ENCODE data around the gene SOCS4.
A peak's percentile ranks its signal among the peaks of the same experiment; 100 is the strongest.
"Not testable (repeated sequence)": the region's sequence is repeated elsewhere in the genome, so short reads cannot be mapped to it uniquely, and the experiment has no call there.

The SOCS4 gene

DNA sequence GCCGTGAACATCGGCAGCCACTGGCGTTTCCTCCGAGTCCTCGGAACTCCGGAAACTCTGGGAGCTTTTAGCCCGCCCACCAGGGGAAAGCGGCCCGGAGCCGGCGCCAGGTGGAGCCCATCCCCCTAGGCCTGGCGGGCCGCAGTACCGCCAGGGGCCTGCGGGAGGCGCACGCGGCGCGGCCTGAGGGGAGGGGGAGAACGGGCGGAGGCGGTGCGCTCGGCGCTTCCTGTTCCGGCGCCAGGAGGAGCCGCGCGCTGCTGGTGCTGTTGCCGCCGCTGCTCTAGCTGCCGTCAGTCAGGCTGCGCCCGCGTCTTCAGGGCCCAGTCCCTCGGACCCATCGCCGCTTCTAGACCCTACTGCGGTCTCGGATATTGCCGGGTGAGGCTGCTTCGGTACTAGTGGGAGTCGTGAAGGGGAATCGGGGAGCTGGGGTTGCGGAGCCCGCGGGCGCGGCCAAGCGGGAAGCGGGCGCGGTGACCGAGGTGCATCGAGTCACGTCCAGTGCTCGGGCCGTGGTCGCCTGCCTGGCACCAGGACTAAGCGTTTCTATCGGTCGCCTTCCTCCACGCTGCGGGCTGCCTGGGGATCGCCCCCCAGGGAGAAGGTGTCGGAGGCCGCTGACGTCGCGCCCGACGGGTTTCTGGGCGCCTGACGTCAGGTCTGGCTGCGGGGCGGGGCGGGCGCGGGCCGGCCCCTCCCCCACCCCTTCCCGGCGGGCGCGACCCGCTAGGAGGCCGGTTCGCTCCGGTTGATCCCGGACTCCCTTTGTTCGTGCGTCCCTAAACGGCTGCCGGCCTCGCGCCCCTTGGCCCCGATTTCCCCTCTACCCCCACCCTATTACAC lies 24.6 kb downstream of the SOCS4 start, which contains the start of gene MAPK1IP1L:
TSS of gene MAPK1IP1L (plus strand) at position 225 of the 846 bp plus-strand sequence. CDS start 10,037 bp downstream, outside the sequence.
- peak; percentile 98 for DNase-seq (ENCODE audit: low spot score)

DNA sequence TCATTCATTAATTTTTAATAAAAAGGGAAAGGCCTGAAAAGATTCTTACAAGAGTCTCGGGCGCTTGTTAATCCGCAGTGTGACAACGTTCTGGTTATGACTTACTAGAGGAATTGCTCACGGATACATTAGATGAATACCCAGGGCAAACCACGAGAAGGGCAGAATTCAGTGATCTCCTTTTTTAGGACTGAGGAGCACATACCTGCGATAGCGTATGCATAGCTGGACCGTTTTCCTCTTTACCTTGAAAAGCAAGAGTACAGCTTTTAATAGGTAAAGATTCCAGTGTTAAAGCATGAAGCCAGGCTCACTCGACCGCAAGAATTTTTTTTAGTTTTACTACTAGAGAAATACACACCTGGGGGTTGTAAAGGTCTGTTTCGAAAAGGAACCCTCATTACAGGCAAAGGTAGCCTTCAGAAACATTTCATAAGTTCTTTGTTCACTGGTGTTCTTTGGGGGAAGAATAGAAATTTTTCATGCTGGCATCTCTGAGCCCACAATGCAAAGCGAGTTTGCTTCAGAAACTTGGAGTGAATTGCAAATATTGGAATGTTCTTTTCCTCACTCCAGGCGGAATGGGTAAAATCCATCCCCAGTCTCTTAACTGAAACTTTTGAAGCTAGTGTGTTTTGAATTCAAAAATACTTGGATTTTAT lies 25.4 kb downstream of the SOCS4 start:
- no peak for DNase-seq (ENCODE audit: low spot score)

DNA sequence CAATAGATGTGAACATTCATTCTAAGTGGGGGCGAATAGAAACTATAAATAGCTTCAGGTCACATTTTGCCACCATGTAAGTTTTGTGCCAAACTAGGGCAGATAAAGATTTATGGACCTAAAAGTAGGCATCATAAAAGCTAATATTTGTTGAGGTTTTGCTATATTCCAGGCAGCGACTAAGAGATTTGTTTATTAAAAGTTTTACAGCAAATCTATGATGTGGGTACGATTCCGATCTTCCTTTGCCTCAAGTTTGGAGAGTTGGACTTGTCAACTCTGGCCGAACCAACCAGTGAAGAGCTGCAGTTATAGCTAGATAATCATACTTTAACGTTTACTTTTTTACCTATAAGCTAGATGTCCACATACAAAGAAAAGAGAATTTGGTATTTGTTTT lies 26.0 kb downstream of the SOCS4 start:
- DNase-seq (ENCODE audit: low spot score): no peak

DNA sequence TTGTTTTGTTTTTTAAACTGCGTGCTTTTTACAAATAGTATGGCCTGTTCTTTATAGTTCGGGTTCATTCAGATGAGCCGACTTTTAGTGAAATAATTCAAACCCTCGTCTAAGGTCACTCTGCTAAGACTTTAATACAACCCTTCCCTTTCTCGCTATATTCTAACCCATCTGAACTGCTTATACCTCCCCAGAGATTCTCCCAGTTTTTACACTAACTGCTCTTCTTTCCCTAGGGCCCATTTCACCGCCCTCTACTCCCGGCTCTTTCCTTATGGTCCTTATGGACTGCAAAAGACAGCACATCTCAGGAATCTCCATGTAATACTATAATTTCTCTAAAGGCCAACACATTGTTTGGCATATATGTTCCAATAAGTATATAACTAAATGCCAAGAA lies 26.5 kb downstream of the SOCS4 start:
- DNase-seq (ENCODE audit: low spot score): no peak

DNA sequence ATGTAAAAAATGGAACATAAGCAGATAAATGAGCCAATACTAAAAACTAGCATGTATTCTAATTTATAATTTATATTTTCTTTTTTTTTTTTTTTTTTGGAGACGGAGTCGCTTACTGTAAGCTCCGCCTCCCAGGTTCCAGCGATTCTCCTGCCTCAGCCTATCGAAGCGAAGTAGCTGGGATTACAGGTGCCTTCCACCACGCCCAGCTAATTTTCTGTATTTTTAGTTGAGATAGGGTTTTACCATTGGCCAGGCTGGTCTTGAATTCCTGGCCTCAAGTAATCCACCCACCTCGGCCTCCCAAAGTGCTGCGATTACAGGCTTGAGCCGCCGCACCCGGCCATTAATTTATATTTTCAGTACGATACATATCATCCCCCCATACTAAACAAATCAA lies 27.1 kb downstream of the SOCS4 start:
- no peak for DNase-seq (ENCODE audit: low spot score)

DNA sequence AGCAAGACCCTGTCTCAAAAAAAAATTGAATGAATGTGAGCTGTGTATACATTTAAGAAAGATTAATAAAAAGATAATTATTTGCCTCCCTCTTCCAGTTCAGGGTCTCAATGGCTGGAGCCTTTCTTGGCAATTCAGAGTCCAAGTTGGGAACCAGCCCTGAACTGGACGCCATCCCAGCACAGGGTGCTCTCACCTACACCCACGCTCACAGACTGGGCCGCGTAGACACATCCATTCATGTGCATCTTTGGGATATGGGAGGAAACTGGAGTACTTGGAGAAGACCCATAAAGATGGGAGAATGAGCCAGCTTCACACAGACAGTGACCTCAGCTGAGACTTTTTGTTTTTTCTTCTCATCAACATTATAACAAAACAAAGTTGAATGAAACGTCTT lies 30.9 kb downstream of the SOCS4 start:
- DNase-seq (ENCODE audit: low spot score): no peak

DNA sequence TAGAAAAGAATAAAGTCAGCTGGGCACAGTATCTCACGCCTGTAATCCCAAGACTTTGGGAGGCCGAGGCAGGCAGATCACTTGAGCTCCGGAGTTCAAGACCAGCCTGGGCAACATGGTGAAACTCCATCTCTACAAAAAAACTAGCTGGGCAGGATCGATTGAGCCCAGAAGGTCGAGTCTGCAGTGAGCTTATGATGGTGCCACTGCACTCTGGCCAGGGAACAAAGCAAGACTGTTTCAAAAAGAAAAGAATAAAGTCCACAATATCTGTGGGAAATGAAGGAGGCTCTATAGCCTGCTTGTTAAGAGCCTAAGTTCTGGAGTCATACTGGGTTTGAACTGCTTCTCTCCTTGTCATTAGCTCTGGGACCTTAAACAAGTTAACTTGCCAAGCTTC lies 32.3 kb downstream of the SOCS4 start:
- no peak for DNase-seq (ENCODE audit: low spot score)

DNA sequence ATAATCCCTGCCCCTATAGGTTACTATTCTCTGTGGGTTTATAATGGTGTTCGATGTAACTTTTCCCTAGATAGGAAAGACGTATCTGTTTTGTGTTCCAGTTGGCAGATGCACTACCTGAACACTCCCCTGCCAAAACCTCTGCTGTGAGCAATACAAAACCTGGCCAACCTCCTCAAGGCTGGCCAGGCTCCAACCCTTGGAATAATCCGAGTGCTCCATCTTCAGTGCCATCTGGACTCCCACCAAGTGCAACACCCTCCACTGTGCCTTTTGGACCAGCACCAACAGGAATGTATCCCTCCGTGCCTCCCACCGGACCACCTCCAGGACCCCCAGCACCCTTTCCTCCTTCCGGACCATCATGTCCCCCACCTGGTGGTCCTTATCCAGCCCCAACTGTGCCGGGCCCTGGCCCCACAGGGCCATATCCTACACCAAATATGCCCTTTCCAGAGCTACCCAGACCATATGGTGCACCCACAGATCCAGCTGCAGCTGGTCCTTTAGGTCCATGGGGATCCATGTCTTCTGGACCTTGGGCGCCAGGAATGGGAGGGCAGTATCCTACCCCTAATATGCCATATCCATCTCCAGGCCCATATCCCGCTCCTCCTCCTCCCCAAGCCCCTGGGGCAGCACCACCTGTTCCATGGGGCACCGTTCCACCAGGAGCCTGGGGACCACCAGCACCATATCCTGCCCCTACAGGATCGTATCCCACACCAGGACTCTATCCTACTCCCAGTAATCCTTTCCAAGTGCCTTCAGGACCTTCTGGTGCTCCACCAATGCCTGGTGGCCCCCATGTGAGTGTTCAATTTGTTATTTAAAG lies 35.7 kb downstream of the SOCS4 start:
- DNase-seq (ENCODE audit: low spot score): peak; percentile 56

DNA sequence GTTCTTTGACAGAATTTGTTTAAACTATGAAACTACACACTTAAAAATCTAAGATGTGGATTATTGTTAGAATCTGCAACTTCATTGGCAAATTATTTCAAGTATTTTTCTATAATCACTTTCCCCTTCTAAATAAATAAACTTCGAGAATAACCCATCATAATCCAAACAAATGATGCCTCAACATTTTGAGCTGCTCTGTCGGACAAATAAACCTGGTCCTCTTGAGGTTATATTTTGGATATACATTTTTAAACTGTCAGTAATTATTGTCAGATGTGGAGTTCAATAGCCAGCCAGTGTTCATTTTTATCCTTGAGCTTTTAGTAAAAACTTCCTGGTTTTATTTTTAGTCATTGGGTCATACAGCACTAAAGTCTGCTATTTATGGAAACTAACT lies 37.9 kb downstream of the SOCS4 start:
- DNase-seq (ENCODE audit: low spot score): not testable (repeated sequence)

DNA sequence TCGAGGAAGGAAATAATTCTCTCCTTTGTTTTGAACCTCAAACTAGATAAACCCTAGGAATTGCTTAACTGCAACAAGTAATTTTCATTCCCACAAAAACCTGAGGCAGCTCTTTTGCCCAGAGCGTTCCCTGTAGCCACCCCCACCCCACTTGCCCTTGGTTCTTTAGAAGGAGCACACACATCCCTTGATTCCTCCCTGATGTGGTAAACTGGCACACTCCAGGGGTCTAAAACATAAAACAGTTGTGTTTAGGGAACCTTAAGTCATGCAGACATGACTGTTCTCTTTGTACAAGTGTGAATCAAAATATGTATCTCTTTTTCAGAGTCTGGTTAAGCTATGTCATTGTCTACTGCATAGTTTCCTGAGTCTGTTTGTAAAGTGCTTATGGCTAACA lies 38.4 kb downstream of the SOCS4 start:
- DNase-seq (ENCODE audit: low spot score): no peak

DNA sequence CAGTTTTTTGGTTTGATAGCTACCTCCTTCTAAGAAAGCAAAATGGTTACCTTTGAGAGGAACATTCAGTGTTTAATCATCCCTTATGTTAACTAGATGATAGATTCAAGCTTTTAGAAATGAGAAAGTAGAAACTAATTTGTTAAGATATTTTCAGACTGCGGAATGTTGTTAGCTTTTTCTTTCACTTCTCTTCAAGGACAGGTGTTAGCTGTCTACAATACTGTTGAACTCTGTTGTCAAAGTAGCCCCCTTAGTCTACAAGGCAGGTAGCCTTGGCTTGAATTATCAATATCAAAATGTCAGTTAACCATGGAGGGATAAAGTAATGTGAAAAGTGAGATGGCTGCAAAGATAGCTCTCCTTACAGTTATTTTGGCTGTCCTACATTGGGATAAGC lies 39.2 kb downstream of the SOCS4 start:
- DNase-seq (ENCODE audit: low spot score): no peak

DNA sequence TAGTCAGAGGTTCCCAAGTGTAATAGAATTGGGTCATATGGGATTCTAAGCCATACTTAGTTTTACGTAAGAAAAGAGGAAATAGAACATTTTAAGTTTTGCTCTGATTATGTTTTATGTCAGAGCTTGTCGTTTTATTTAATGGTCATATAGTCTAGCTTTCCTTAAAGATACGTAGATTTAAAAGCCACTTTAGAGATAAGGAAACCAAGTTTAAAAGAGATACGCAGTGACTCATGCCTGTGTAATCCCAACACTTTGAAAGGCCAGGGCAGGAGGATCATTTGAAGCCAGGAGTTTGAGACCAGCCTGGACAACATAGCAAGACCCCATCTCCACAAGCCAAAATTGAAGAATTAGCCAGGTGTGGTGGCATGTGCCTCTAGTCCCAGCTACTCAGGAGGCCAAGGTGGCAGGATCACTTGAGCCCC lies 44.0 kb downstream of the SOCS4 start:
- no peak for DNase-seq (ENCODE audit: low spot score)

DNA sequence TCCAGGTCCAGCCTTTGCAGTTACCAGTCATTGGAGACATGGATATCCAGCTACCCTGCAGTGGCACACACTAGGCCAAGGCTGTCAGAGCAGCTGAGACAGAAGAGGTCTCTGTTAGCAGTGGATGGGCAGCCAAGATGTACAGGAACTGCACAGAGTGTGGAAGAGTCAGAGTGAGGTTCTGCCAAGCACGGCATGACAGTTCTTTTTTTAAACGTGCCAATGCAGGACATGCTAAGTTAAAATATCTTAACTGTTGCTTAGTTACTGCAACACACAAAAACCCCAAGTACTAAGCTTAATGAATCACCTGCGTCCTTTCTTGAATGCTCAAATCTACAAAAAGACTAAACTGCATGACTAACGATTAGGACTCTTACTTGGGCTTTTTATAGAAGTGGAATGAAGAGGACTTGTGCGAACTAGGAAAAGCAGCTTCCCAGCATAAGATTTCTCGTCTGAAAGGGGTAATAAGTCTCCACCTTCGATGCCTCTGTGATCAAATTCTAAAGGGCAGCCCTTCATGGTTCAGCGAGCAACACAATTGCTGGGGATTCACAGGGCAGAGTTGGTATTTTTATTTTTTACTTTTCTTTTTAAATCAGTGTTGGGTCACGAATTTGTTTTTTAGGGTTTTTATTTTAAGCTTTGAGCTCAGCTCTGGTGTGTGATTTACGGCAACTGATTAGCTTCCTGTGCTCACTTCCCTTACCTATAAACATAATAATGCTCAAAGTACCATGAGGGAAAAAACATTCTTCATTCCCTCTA lies 45.0 kb downstream of the SOCS4 start:
- no peak for DNase-seq (ENCODE audit: low spot score)

DNA sequence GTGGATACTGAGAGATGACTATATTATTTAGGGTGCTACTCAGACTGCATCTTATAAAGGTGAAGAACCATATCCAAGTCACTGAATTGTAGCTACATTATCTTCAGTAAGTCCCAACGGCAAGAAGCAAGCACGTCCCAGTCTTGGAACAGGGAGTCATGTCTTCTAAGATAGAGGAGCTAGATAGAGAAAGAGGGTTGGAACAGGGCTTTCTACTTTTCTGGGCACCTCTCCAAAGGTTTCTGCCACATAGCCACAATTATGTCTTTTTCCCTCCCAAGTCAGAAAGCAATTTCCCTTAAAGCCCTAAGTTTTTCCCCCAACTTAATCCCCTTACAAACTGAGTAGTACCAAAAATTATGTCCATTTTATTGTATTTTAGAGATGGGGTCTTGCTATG lies 46.8 kb downstream of the SOCS4 start:
- DNase-seq (ENCODE audit: low spot score): no peak

DNA sequence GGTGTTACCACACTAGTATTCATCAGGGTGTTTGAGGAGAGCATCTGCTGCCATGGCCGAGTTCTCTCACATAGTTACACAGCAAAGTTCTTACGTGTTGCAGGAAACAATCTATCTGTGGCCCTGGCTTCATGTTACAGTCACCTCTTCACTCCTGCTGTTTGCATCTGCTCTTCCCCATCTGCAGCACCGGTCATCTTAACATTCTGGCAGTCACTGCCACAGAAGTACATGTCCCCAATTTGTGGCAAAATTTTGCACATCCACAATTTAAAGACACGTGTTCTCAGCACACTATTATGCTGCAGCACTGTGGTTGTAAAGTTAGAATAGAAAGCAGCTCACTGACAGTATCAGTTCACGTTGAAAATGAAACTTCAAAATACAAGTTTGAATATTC lies 47.6 kb downstream of the SOCS4 start:
- DNase-seq (ENCODE audit: low spot score): no peak

DNA sequence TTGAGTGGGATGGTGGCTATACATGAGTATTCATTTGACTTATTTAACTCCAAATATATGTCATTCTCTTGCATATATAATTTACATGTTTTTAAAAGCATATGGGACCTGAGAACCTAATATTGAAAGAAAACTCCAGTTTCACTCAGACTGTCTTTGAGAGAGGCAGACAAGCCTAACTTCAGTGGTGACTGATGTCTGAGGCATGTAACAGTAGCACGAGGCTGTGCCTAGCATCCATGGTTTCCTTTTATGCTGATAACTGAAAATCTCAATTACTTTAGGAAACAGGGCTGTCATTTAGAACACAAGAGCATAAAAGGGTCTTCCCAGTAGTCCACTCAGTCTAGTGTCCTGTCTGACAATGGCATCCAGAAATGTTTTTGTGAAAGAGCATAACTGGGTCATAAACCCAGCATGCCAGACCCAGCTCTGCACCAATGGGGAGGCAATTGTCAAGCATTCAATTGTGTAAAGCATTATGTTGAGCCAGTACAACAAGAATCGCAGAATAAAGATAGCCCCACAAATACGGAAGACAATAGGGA lies 48.7 kb downstream of the SOCS4 start:
- no peak for DNase-seq (ENCODE audit: low spot score)

DNA sequence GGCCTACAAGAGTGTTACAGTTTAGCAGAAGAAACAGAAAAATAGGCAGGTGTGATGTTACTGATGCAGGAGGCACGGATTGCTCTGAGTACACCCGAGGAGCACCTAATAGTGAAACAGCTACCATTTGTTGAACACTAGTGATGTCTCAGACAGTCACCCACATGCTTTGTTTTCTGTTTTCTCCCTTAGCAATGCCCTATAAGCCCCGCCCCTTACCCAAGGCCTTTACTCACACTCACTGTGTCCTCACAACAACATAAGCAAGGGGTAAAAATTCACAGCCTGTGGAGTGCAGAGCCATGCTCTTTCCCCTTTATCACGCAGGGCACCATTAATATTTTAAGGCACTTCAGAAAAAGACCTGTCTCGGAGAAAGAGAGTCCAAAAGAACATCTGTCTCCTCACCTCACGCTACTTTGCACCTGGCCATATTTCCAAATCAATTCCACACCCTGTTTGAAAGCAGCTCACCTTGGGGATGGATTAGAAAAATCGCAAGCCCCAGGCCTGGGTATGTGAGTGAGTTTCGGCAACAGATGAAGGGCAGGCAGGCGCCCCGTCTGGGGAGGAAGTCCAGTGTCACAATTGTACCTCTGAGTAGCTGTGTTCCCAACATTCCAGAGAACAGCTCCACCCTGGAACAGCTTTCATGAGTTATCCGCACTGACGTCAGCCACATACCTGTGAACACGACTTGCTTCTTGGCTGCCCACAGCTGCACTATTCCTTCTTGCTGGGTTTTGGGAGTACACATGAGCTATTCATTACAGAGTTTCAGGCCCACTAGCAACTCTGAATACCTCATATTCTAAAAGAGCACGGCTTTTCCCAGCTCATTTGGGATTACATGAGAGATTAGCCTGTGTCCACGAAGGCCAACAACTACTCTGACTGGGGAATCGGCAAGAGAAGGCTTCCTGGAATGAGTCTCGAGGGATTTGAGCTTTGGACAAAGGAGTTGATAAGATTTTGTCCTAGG lies 50.4 kb downstream of the SOCS4 start:
- DNase-seq (ENCODE audit: low spot score): no peak

DNA sequence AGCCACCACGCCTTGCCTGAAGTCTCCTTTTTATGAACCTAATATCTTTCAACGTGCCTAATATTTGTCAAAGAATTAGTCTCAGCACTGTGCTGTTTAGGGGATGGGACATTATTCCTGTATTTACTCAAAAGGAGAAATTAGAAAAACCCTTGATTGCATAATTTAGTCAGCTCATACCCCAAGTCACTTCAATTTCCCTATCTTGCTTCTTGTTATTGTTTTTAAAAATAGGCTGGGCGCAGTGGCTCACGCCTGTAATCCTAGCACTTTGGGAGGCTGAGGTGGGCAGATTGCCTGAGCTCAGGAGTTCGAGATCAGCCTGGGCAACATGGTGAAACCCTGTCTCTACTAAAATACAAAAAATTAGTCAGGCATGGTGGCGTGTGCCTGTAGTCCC lies 52.9 kb downstream of the SOCS4 start:
- not testable (repeated sequence) for DNase-seq (ENCODE audit: low spot score)

DNA sequence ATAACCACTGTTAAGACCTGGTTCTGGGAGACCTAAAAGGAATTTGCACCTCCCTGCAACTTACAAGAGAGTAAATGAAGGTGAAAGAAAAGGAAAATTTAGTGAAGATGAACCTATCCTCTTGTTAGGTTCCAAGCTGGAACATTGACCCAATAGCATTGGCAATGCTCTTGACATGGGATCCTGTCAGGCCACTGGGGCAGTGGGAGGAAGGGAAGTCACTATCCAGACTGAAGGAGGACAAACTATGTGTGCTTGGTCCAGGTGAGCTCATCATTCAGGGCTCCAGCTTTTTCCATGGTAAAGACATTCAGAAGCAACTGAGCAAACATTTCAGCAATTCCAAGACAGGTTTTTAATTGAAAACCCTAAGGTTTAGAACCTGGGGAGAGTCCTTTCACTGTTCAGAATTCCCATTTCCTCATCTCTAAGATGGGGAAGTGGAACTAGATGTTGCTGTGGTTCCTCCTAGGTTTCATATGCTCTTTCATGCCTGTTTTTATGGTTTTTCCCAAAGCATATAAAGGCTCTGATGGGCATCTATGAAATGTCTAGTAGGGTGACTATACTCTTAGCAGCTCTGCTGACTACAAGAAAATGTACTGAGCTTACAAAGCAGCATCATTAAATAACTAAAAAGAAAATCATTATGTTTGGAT lies 57.5 kb downstream of the SOCS4 start:
- no peak for DNase-seq (ENCODE audit: low spot score)
